ENCODE data around the gene FADS3.

- TF ChIP-seq CTCF (IDR thresholded peaks at IDR 0.05) (no peak), POLR2A (IDR thresholded peaks at IDR 0.05) (no peak)
Observed at GRCh38 chr11:61912991-61913698, 21.8 kb upstream of the FADS3 start.

All from Peyer's patch (tissue), 4 donors.